ENCODE measurements around the gene IQSEC1.

Gene IQSEC1

GRCh38 chr3:12980596-12981290, 92.5 kb downstream of the IQSEC1 start:
- DNase-seq: no peak

DNA sequence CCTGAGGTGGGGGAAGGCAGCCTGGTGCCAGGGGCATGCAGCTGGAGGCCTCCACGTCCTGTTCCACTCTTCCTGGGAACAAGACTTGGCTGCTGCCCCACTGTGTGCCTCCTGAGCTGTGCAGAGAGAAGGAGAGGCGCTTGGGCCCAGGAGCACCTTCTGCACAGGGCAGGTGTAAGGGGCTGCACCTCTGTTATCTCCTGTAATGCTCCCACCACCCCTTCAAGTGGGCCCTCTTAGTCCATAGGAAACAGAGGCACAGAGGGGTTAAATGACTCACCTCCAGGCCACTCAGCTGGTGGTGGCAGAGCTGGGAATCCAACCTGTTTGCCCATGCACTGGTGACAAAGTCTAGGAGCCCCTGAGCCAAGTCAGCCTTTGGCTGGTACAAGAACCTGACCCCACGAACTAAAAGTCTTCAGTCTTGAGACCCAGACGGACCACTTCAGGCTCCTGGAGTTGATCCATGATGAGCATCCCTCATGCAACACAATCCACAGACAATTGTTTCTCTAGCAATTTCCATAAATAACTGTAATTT, 93.2 kb downstream of the IQSEC1 start:
- no peak for DNase-seq

DNA sequence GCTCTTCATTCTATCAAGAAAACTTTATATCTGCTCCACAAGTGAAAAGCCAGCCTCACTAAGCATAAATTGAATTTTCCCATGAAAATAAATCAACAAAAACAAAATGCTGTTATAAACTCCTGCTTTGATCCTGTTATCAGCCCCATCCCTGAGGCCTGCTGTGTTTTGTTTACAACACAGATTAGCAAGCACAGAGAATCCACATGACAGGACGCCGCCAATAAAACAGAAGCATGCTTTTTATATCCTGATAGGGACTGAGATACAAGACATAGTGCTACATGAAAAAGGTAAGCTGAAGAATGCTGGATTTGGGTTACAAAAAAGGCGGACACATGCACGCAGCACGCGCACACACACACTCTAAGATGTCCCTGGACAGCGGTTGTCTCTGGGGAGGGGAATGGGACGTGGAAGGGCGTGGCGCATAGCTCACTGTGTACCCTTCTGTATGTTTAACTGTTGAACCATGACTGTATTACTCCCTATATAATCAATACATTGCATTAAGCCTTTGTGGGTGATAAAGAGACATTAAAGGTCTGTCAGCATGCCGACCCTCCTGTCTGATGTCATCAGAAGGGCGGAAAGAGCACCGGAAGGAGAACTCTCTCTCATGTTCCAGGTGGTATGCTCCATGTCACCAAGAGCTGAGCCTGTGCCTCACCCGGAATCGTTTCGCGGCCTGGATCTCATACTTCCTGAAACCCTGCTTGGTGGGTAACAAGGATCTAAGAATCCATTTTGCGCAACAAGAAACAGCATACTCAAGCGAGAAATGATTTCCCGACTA, 93.9 kb downstream of the IQSEC1 start:
- DNase-seq: no peak

- no peak for DNase-seq
Observed at GRCh38 chr3:12978682-12979081, 94.5 kb downstream of the IQSEC1 start.

DNA sequence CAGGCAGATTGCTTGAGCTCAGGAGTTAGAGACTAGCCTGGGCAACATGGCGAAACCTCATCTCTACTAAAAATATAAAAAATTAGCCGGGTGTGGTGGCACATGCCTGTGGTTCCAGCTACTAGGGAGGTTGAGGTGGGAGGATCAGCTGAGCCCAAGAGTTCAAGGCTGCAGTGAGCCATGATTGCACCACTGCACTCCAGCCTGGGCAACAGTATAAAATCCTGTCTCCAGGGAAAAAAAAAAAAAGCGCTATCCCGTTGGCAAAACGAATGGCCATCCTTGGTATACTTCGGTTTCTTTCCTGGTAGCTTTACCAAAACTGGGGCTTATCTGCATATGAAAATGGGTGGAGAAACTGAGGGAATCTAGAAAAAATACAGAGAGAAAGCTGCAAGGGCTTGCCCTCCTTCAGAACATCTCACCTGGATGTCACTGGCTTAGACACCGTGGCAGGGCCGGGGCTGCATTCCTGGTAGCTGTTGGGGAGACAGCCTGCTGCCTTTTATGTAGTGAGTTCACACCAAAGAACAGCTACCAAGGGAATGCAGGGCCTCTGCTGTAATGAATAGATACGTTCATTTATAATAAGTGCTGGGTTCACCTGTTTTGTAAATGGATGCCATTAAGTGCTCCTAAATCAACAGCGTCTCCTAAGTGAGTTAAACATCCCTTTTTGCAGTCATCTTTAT, 96.0 kb downstream of the IQSEC1 start:
- no peak for DNase-seq

- DNase-seq: no peak
Observed at GRCh38 chr3:12975748-12976522, 97.3 kb downstream of the IQSEC1 start.

DNA sequence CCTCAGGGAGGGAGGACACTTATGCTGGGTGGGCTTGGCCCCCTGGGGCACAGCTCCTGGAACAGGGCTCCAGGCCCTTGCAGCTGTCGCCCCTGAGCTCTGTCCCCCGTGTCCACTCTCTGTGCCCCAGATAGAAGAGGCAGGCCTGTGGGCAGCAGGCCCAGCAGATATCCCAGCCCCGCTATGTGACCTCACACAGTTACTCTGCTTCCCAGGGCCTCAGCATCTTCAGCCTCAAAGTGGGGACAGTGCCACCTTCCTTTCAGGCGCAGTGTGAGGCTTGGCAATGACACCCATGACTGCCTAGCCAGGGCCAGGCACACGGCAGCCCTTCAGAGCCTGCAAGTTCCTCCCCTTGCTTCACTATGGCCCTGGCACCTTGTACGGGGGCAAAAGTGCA, 98.4 kb downstream of the IQSEC1 start:
- DNase-seq: no peak

- no peak for DNase-seq
Observed at GRCh38 chr3:12974334-12974733, 98.9 kb downstream of the IQSEC1 start.

DNA sequence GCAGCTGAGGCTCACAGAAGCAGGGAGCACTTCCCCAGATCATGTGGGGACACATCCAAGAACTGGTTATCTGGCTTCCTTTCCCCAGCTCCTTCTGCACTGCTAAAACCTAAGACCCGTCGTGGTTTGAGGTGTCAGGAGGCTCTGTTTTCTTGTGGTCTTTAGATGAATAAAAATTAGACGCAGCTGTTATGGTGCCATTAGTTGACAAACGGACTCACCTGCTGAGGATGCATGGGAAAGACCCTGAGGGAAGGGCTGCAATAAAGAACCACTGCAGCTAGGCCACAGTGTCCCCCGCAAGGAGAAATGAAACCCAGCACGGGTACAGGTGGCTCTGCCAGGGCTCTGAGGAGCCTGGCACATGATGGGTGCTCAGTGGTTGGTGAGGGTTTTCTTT, 99.4 kb downstream of the IQSEC1 start:
- DNase-seq: no peak

- DNase-seq: no peak
Observed at GRCh38 chr3:12972781-12973702, 100.2 kb downstream of the IQSEC1 start.

DNA sequence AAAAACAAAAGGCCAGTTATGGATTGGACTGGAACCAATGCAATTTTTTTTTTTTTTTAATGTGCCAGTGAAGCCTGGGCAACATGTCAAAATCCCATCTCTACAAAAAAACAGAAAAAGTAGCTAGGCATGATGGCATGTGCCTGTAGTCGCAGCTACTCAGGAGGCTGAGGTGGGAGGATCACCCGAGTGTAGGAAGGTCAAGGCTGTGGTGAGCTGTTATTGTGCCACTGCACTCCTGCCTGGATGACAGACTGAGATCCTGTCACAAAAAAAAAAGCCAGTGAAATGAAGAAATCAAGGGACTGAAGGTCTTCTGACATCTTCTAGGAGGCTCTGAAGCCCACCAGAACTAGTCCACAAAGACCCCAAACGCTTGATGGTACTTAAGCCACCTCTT, 101.2 kb downstream of the IQSEC1 start:
- no peak for DNase-seq

GRCh38 chr3:12970684-12971083, 102.5 kb downstream of the IQSEC1 start:
- no peak for DNase-seq

- DNase-seq: no peak
Observed at GRCh38 chr3:12969486-12969885, 103.7 kb downstream of the IQSEC1 start.

GRCh38 chr3:12968541-12968940, 104.7 kb downstream of the IQSEC1 start:
- no peak for DNase-seq

DNA sequence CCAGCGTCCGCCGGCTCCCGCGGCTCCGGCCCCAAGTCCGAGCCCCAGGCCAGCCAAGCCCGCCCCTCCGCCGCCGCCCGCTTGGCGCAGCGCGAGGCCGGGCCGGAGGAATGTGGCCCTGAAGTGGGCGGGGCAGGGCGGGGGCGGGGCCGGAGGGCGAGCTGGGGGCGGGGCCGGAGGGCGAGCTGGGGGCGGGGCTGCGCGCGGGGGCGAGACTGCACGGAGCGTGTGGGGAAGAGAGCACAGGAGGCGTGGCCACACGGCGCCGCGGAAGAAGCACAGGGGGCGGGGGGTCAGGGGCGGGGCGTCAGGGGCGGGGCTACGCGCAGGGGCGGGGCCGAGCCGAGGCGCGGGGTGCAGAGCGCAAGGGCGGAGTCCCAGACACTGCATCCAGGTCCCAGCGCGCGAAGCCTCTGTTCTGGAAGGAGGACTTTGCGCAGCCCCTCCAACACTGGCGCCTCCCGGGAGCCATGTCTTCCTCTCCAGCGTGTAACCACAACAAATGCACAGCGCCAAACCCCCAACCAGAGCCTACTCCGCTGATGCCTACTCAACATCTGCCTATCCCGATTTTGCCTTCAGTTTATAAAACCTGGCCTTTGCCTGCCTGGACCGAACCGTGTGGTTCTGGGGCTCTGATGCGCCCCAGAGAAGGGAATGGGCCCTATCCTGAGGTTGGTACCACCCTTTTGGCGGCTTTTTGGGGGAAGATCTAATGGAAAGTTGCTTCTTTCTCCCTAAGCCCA, 105.5 kb downstream of the IQSEC1 start:
- peak; percentile 95 for DNase-seq

DNA sequence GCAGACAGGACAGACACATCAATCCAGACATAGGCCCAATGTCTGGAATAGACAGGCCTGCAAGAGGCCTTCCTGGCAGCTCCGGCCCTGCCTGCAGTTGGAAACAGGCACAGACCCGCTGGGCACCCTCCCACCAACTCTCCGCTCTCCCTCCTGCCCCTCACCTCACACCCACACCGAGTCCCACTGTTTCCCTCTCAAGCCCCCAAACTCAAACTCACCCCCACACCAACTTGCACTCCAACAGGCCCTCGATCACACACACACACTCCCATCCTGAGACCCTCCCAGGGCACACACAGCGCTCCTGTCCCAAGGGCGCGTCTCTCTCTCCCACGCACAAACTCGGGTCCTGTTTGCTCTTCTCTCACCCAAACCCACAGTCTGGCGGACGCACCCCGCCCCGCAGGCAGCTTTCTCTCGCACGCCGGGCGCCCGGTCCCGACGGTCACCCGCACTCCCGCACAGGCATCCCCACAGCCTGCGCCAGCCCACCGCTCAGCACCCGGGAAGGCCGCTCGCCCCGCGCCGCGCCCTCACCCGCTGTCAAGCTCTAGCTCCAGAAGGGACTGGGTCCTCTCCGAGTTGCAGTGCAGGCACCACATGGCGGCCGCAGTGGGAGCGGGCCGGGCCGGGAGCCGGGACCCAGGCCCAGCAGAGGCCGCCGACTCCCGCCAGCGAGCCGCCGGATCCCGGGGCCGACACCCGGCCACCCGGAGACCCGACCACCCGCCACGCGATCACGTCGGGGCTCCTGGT, 106.2 kb downstream of the IQSEC1 start:
- peak; percentile 22 for DNase-seq

GRCh38 chr3:12965999-12966846, 107.0 kb downstream of the IQSEC1 start:
- no peak for DNase-seq

DNA sequence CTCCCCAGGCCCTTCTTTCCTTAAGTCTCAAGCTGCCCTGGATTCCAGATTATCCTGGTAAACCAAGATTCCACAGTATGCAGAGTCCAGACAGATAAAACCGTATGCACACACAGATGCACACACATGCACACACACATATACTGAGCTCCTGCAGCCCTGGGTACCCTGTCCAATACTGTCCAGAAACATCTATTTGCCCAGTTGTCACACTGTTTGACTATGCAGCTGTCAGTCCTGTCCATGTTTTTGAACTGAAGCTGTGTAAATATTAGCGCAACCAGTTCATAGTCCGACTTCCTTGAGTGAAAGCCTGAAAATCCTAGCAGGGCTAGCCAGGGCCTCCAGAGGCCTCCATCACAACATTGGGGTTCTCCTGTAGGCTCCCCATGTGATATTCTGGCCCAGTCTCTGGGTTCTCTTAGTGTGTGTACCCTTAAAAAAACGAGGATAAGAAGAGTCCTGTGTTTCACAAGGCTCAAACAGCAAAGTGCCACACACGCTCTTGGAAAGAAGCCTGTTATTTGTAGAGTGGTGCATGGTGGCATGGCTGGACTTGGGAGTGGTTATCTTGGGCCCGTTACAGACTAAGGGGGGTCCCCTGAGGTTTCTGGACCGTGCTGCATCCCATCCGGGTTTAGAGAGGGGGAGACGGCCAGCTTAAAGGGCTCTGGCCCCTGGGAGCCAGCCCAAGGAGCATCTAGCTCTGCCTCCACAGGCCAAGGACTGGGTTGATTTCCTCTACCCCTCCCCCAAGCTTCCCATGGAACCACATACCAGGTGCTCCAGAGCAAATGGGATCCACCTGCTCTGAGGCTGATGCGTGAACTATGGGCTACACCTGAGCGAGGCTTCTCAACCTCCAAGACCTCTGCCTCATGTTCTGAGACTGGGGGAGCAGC, 108.3 kb downstream of the IQSEC1 start:
- DNase-seq: no peak
